GM19468 (cell line): Measurements from ENCODE around the gene DDX60.
A peak's percentile ranks its signal among the peaks of the same experiment; 100 is the strongest.

Experiments
- ATAC-seq: cut with Tn5 transposase; IDR thresholded peaks from one replicate; pipeline ENCODE4 v1.9.1; 2021; ENCODE audit warnings: mild to moderate bottlenecking, moderate library complexity, moderate number of reproducible peaks; ENCODE audit not compliant: unreplicated experiment; ENCODE audit errors: extremely low read depth

DDX60 gene

DNA sequence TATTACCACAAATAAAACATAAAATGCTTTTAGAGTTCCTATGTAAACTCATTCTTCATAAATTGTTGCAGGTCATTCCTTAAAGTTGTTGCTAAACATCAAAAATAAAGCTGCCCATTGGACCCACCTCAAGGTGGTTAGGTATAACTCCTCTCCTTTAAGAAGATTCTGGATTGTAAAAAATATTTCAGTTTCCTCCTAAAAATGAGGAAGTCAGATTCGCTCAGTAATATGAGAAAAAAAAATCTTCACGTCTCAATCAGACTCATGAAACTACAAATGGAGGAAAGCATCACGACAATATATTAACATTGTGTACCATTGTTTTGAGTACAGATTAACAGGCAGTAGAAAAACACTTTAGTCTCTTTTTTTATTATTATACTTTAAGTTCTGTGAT is 105.9 kb downstream of the DDX60 start:
- ATAC-seq = no peak

DNA sequence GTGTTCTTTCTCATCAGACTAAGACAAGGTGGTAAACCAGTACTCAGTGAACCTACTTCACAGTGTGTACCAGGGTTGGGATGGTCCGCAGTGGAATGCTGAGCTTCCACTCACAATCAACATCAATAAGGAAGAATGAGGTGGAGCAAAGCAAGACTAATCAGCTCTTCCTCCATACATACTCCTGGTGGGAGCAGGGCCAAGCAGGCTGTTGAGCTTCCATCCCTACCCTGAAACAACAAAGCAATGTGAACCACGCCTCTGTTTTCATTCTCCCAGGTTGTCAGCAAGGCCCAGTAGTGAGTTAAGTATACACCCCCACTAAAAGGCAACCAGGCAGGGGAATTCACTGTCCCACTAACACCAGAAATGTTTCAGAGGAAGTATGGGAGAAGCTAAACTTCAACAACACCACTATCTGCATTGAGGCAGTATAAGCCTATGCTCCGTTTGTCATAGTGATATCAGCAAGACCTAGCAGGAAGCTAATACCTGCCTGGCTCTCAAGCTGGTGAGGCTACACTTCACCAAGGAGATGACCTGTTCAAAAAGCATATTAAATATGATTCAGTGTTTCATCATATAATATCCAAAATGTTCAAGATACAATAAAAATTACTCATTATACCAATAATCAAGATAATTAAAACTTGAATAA is 109.5 kb downstream of the DDX60 start:
- ATAC-seq = no peak

DNA sequence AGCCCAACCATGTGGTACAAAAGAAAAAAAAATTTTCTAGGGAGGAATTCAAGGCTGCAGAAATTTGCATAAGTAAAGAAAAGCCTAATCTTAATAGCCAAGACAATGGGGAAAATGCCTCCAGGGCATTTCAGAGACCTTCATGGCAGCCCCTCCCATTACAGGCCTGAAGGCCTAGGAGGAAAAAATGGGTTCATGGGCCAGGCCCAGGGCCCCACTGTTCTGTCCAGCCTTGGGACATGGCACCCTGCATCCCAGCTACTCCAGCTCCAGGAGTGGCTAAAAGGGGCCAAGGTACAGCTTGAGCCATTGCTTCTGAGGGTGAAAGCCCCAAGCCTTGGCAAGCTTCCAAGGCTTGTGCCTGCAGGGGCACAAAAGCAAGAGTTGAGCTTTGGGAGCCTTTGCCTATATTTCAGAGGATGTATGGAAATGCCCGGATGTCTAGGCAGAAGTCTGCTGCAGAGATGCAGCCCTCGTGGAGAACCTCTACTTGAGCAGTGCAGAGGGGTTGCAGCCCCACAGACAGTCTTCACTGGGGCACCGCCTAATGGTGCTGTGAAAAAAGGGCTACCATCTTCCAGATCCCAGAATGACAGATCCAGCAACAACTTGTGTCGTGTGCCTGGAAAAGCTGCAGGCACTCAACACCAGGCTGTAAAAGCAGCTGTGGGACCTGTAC is 115.2 kb downstream of the DDX60 start:
- ATAC-seq = no peak

DNA sequence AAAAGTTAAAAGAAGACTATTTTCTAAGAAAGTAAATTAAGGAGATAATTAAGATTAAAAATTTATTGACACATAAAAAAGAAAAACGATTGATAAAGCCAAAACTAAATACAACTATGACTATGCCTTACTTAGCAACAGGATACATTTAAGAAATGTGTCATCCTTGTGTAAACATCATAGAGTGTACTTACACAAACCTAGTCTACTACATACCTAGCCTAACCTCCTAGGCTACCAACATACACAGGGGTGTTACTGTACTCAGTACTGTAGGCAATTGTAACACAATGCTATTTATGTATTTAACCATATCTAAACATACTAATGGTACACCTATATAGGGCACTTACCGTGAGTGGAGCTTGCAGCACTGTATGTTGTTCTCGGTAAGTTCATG is 117.9 kb downstream of the DDX60 start:
- no peak for ATAC-seq

DNA sequence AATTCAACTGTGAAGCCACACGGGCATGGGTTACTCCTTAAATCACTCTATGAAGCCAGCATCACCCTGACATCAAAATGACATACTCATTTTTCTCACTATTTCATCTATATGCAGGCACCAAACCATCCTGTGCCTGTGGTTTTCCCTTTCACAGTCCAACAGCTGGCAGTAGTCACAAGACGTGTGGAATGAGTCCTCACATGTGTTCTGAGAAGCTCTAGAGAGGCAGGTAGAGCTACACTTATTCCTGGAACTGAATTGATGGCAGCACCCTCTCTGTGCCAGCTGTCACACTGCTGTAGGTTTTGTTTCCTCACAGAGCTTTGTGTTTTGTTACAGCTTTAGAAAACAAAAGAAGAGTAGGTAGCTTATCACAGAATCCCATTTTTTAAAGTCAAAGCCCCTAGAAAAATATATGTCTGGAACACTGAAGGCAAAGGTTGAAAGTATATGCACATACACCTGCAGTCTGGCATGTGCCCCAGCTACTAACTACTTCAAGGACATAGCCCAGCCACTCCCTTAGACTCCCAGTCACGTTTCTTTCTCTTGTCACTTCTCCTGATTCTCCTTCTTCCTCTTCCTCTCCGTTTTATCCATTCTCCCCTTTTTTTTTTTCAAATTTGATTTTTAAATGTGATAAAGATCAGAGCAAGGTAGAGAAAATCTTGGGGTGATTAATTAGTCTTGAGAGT is 119.1 kb downstream of the DDX60 start:
- ATAC-seq = no peak

DNA sequence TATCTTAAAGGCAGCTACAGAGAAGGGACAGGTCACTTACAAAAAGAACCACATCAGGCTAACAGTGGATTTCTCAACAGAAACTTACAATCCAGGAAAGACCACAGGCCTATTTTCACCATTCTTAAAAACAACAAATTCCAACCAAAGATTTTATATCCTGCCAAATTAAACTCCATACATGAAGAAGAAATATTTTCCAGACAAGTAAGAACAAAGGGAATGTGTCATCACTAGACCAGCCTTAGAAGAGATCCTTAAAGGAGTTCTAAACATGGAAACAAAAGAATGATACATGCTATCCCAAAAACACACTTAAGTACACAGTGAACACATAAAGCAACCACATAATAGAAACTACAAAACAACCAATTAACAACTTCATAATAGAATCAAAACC is 120.6 kb downstream of the DDX60 start:
- no peak for ATAC-seq

DNA sequence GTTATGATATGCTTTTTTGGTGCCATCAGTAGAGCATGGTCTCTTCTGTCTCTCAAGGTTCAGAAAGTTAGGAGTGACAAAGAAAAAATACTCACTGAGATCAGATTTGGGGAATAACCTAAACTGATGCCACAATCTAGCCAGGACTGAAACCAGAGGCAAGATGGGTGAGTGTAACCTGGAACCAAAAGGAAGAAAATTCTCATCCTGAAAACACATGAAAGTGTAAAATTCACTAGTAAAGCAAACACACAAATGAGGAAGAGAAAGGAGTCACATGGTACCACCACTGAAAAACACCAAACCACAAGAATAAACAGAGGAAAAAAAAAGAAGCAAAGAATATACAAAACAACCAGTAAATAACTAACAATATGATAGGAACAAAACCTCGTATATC is 129.8 kb downstream of the DDX60 start:
- ATAC-seq = no peak

DNA sequence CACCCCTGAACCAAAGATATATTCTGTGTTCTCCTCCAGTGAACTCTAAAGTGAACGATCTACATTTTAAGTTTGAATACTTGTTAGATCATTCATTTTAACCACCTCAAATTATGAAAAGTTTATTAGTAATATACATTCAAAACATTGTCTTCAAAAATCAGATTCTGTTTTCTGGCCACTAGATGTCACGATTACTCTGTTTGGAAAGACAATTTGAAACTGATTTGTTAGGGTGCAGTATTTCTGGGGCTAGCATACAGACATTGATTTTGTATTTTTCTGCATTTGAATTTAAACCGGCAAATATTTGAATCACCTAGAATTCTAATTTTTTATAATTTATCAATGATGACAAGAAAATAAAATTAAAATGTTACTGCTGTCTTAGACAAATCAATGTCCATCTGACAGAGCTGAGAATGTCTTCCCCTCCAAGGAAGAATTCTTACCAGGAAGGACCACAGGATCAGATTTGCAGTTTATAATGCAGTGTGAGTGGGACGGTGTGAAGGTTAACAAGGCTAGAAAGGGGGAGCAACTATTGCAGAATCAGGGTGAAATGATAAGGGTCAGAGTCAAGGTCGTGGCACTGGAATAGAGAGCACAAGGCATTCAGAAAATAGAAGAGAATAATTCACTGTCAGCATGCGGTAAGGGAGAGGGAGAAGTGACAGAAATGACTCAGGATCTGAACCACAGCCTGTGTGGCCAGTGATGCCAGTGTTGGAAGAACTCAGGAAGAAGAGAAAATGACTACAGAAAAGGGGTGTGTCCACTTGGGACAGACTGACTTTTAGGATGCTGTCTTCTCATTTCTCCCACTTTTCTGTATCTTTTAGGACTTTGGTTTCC is 134.6 kb downstream of the DDX60 start:
- ATAC-seq = no peak

DNA sequence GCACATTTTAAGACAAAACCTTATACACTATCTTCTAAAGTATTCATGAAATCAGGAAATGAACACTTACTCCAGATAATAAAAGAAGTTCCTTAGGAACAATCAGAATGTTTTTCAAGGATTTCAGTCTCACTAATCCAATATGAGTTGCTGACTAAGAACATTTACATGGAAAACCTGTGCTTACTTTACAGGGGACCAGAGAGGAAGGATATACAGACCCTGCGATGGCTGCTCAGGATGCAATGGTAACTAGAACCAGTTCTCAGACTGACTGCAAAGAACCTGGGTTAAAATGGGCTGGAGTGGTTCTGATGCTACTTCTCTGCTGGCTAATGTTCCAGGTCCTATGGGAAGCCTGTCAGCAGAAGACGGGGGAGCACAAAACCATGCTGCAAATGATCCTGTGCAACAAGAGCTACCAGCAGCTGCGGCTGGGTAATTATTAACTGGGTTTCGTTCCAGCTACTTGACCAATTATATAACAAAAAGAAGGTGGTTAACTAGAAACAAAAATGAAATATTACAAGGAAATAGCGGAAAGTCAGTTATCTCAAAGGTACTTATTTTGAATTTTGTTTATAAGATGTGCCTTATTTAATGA is 140.9 kb downstream of the DDX60 start:
- ATAC-seq = no peak

DNA sequence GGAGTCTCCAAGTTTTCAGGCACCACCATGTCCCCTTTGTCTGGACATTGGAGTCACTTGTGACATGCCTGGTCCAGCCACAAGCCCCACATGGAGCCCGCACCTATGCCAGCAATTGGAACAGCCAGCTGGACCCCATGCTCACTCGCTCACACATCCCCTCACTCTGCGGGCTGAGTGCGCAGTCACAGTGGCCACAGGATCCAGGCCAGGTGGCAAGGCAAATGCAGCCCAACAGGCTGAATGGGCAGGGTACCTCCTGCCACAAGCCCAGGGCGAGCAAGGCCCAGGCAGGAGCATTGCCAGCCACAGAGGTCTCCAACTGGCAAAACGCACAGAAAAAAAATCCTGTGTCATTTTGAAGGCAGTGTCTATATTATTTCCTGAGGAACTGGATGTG is 144.2 kb downstream of the DDX60 start:
- ATAC-seq = no peak

DNA sequence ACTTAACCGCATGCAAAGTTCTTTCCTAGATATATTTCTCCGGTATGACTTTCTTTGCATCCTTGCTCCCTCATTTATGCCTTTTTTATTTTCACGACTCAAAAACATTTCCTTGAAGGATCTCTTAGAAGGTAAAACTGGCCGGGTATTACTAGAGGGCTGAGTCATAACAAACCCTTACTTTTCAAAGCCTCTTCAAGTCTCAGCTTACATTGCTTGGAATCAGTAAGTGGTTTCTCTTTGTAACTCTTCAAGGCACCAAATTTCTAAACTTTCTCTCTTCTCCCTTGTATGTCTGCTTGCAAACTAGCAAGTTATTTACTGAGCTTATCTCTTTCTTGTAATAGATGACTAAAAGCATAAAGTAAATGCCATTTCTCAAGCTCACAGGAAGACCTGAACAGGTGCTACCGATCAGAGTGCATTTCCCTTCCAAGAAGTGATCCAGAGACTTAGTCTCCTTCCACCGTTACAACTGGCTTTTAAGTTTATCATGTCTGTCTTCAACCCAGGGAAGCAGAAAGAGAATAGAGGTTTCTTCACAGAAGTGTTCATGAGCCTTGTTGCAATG is 150.8 kb downstream of the DDX60 start:
- ATAC-seq = peak; percentile 12
